OCI-LY7 (cell line): ENCODE results near the gene ERFE. TPM values are rescaled to one million over a fixed set of nuclear protein-coding genes. Genes with fewer than 3 reads are reported as not detected.
"Not testable (repeated sequence)": the region's sequence is repeated elsewhere in the genome, so short reads cannot be mapped to it uniquely, and the experiment has no call there.

ENCODE experiments used
- BruUV-seq: library from RNA; stranded (reverse); fragments of 400-500 nt; replicated peaks from 2 replicates; lab custom pipeline; 2021; lab: Mats Ljungman, UMichigan
- CTCF ChIA-PET: fragments of 300-600 bp; sonication (Branson Sonifier 250); formaldehyde crosslinking; loops from one replicate; lab custom pipeline; 2022; ENCODE audit warnings: antibody characterized with exemption; ENCODE audit not compliant: unreplicated experiment; lab: Charles Lee
- POLR2A ChIA-PET: fragments of 300-600 bp; sonication (Branson Sonifier 250); formaldehyde crosslinking; loops from one replicate; lab custom pipeline; 2022; ENCODE audit warnings: antibody characterized with exemption; lab: Charles Lee
- DNase-seq: peaks from one replicate; pipeline ENCODE4 v3.0.0-alpha.2; 2015; ENCODE audit warnings: low spot score
- H2AFZ ChIP-seq: fragments of 200-600 bp; sonication (generic), shearing (Covaris generic); 2 replicates; pipeline ENCODE4 v1.6.1; 2014; ENCODE audit warnings: mild to moderate bottlenecking, antibody characterized with exemption, low read length, moderate library complexity
- H3K27ac ChIP-seq: fragments of 200-600 bp; sonication (generic); 2 replicates; pipeline ENCODE4 v1.5.1; 2014; ENCODE audit warnings: mixed run types, low read depth, mild to moderate bottlenecking, moderate library complexity, low read length, inconsistent platforms; ENCODE audit not compliant: poor library complexity, severe bottlenecking
- H3K36me3 ChIP-seq: fragments of 200-600 bp; sonication (generic); 2 replicates; pipeline ENCODE4 v1.6.1; 2014; ENCODE audit warnings: mild to moderate bottlenecking, antibody characterized with exemption, low read length, moderate library complexity, mixed read lengths; ENCODE audit not compliant: insufficient read depth
- H3K4me1 ChIP-seq: fragments of 200-600 bp; sonication (generic); 2 replicates; pipeline ENCODE4 v1.5.1; 2014; ENCODE audit warnings: mild to moderate bottlenecking, low read length; ENCODE audit not compliant: insufficient read depth, poor library complexity, severe bottlenecking
- H3K4me2 ChIP-seq: fragments of 200-600 bp; sonication (generic); 2 replicates; pipeline ENCODE4 v1.6.1; 2014; ENCODE audit warnings: mild to moderate bottlenecking, low read length
- H3K4me3 ChIP-seq: fragments of 200-600 bp; sonication (generic); 2 replicates; pipeline ENCODE4 v1.5.1; 2014; ENCODE audit warnings: mild to moderate bottlenecking, low read depth, low read length; ENCODE audit not compliant: poor library complexity, severe bottlenecking
- H3K79me2 ChIP-seq: fragments of 200-600 bp; sonication (generic); 2 replicates; pipeline ENCODE4 v1.6.1; 2016; ENCODE audit warnings: low read depth, mild to moderate bottlenecking, low read length, moderate library complexity, mixed read lengths; ENCODE audit not compliant: insufficient read depth
- H3K9me2 ChIP-seq: fragments of 200-600 bp; sonication (generic); 2 replicates; pipeline ENCODE4 v1.6.1; 2016; ENCODE audit warnings: mild to moderate bottlenecking, low read length, mixed read lengths; ENCODE audit not compliant: insufficient read depth
- H3K9me3 ChIP-seq: fragments of 200-600 bp; sonication (generic); 2 replicates; pipeline ENCODE4 v1.6.1; 2014; ENCODE audit warnings: mild to moderate bottlenecking, mixed run types, low read length, mixed read lengths
- H4K20me1 ChIP-seq: fragments of 200-600 bp; sonication (generic); 2 replicates; pipeline ENCODE4 v1.6.1; 2014; ENCODE audit warnings: mild to moderate bottlenecking, antibody characterized with exemption, low read length, moderate library complexity, mixed read lengths; ENCODE audit not compliant: insufficient read depth
- CTCF ChIP-seq: fragments of 200-600 bp; sonication (generic); conservative IDR thresholded peaks from 2 replicates; pipeline ENCODE4 v1.5.1; 2014; ENCODE audit warnings: mild to moderate bottlenecking, antibody characterized with exemption, low read length, moderate library complexity, mixed read lengths
- EZH2phosphoT487 ChIP-seq: fragments of 200-600 bp; sonication (generic); IDR thresholded peaks from 2 replicates; pipeline ENCODE4 v1.6.1; 2018; ENCODE audit warnings: low read depth, borderline replicate concordance, mild to moderate bottlenecking, mixed run types, antibody characterized with exemption, low read length, moderate library complexity, mixed read lengths
- intact Hi-C: fragments of 100-400 bp; cut with micrococcal nuclease; formaldehyde crosslinking; loops from one replicate; pipeline ENCODE4 v1.10.0; 2022; ENCODE audit not compliant: unreplicated experiment
- total RNA-seq, 2 experiments: library from RNA; depleted of rRNA in 1 of 2; stranded (reverse); fragments of >200 nt in 1 of 2; shearing (Covaris generic) in 1 of 2; gene quantifications; 2 replicates each; pipeline ENCODE4 v1.2.3, GENCODE V29; 2014 to 2022

The ERFE gene
- total RNA-seq, 2 experiments from 2014 or later = 8.2 to 10.2 TPM

GRCh38 chr2:238169708-238170251 lies 11.0 kb downstream of the ERFE start:
- H3K4me3 ChIP-seq = no peak overlapping the region
- peaks cover 28% of the 10 kb centered on the region for H3K4me1 ChIP-seq
- H3K4me2 ChIP-seq = no peak overlapping the region; the same call in 1 of the 2 replicates
- no peak overlapping the region for H2AFZ ChIP-seq
- intact Hi-C loops = loop anchor here (10.0 kb wide), 1 partner anchor 315 kb away; the partner anchor contains the start of gene RAMP1
- peak; percentile 14 for DNase-seq
- POLR2A ChIA-PET = interaction anchor here (0.9 kb wide), 1 partner anchor 9 kb away, joined by 4 read pairs; no protein-coding TSS in a partner anchor
- CTCF ChIA-PET = no interaction called here
- H4K20me1 ChIP-seq = no peaks in the 10 kb centered on the region
- H3K9me3 ChIP-seq = no peaks in the 10 kb centered on the region
- H3K36me3 ChIP-seq = peaks cover 57% of the 10 kb centered on the region
- no peaks in the 10 kb centered on the region for H3K79me2 ChIP-seq
- H3K27ac ChIP-seq = peak overlapping the region; percentile 34
- BruUV-seq = no TSS peak
- TF ChIP-seq EZH2phosphoT487 = no peak
- TF ChIP-seq CTCF = no peak
- H3K9me2 ChIP-seq = no peaks in the 10 kb centered on the region

- no peaks in the 10 kb centered on the region for H4K20me1 ChIP-seq
- DNase-seq = no peak
- H3K27ac ChIP-seq = peak overlapping the region; percentile 44
- intact Hi-C loops = no loop called here
- peaks cover 28% of the 10 kb centered on the region for H3K4me1 ChIP-seq
- TF ChIP-seq CTCF = no peak
- TF ChIP-seq EZH2phosphoT487 = no peak
- no peak overlapping the region for H3K4me3 ChIP-seq
- H3K4me2 ChIP-seq = no peak overlapping the region
- POLR2A ChIA-PET = interaction anchor here (0.7 kb wide), 1 partner anchor 124 kb away, joined by 5 read pairs; no protein-coding TSS in a partner anchor
- H2AFZ ChIP-seq = no peak overlapping the region
- H3K9me3 ChIP-seq = no peaks in the 10 kb centered on the region
- CTCF ChIA-PET = no interaction called here
- no TSS peak for BruUV-seq
- H3K79me2 ChIP-seq = no peaks in the 10 kb centered on the region
- no peaks in the 10 kb centered on the region for H3K9me2 ChIP-seq
- H3K36me3 ChIP-seq = peaks cover 64% of the 10 kb centered on the region
These were observed 11.8 kb downstream of the ERFE start for GRCh38 chr2:238170386-238171071.

GRCh38 chr2:238171072-238171431 lies 12.3 kb downstream of the ERFE start:
- intact Hi-C loops, H4K20me1 ChIP-seq, H3K9me3 ChIP-seq, BruUV-seq, CTCF ChIA-PET, H3K79me2 ChIP-seq, H2AFZ ChIP-seq, DNase-seq, H3K4me3 ChIP-seq, H3K9me2 ChIP-seq: not testable (repeated sequence)
- peak overlapping the region; percentile 44 for H3K27ac ChIP-seq
- peak overlapping the region; percentile 23; the same call in 1 of the 2 replicates for H3K4me2 ChIP-seq
- POLR2A ChIA-PET = interaction anchor here (0.7 kb wide), 2 partner anchors 125 to 281 kb away, joined by 3 to 5 read pairs; no protein-coding TSS in a partner anchor
- H3K4me1 ChIP-seq = peaks cover 28% of the 10 kb centered on the region
- peaks cover 68% of the 10 kb centered on the region for H3K36me3 ChIP-seq
